ENCODE results near the gene PDK3. TPM values are rescaled to one million over a fixed set of nuclear protein-coding genes. Genes with fewer than 3 reads are reported as not detected.

The PDK3 gene
- total RNA-seq, 1 donor from 2014 or later, result 7.9 TPM

- ATAC-seq (peak; percentile 61), DNase-seq (no peak)
- intact Hi-C loops (cut with micrococcal nuclease), result loop anchor here (10.0 kb wide), 1 partner anchor 85 kb away; no protein-coding TSS in a partner anchor
Observed at GRCh38 chrX:24479924-24480323, 14.8 kb downstream of the PDK3 start.

DNA sequence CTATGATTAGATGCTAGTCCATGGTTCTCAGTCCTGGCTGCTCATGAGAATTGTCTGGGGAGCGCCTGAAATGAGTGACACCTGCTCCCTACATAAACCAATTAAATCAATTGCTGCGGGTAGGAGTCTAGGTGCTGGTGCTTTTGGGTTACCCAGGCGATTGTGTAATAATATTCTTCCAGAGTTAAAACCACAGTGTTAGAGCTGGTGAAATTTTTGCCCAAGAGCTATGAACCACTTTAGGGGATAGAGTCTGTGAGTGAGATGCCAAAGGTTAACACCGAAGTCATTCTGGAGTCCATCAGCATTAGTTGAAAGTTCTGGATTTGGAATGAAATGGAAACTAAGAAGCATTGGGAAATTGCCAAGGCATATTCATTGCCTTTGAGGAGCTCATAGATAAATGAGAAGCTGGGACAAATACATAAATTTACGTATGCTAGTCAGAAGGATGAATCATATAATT lies 15.3 kb downstream of the PDK3 start:
- no peak for DNase-seq
- intact Hi-C loops (cut with micrococcal nuclease), result loop anchor here (10.0 kb wide), 1 partner anchor 86 kb away; no protein-coding TSS in a partner anchor
- ATAC-seq, result no peak

- no peak for DNase-seq
- intact Hi-C loops (cut with micrococcal nuclease), result loop anchor here (10.0 kb wide), 1 partner anchor 88 kb away; no protein-coding TSS in a partner anchor
Observed at GRCh38 chrX:24482823-24483415, 17.8 kb downstream of the PDK3 start.

GRCh38 chrX:24483596-24483995 lies 18.5 kb downstream of the PDK3 start:
- DNase-seq, result no peak
- intact Hi-C loops (cut with micrococcal nuclease), result loop anchor here (10.0 kb wide), 1 partner anchor 89 kb away; no protein-coding TSS in a partner anchor
- no peak for ATAC-seq

More at GRCh38 chrX:24482823-24483415, 17.8 kb downstream of the PDK3 start:
- no peak for ATAC-seq

- DNase-seq (no peak), ATAC-seq (no peak)
- intact Hi-C loops (cut with micrococcal nuclease), result loop anchor here (10.0 kb wide), 1 partner anchor 91 kb away; no protein-coding TSS in a partner anchor
Observed at GRCh38 chrX:24485323-24485722, 20.2 kb downstream of the PDK3 start.

GRCh38 chrX:24485976-24486680 lies 21.0 kb downstream of the PDK3 start:
- DNase-seq, result no peak
- intact Hi-C loops (cut with micrococcal nuclease), result loop anchor here (10.0 kb wide), 1 partner anchor 91 kb away; no protein-coding TSS in a partner anchor
- ATAC-seq, result no peak

DNA sequence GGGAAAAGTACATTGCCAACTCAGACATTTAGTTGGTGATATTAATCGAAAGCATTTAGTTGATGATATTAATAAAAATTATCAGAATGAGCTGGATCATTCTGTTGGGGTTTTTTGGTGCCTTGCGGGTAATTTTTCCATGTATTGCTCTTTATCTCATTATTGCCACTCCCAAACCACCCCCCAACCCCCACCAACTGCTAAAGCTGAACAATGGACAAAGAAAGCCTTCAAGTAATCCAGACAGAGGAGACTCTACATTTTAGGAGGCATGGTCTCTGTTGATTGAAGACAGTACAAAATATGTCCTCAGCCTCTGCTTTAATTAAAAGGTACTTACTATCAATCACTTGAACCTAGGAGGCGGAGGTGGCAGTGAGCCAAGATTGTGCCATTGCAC lies 22.5 kb downstream of the PDK3 start:
- intact Hi-C loops (cut with micrococcal nuclease), result loop anchor here (10.0 kb wide), 1 partner anchor 93 kb away; no protein-coding TSS in a partner anchor
- DNase-seq (no peak), ATAC-seq (no peak)

GRCh38 chrX:24491741-24492140 lies 26.7 kb downstream of the PDK3 start:
- ATAC-seq, result no peak
- intact Hi-C loops (cut with micrococcal nuclease), result no loop called here
- DNase-seq, result no peak

- intact Hi-C loops (cut with micrococcal nuclease), result no loop called here
- no peak for DNase-seq
- ATAC-seq, result no peak
Observed at GRCh38 chrX:24493740-24494581, 28.9 kb downstream of the PDK3 start.

- intact Hi-C loops (cut with micrococcal nuclease), result no loop called here
- DNase-seq (no peak), ATAC-seq (peak; percentile 69)
Observed at GRCh38 chrX:24494647-24495075, 29.6 kb downstream of the PDK3 start.

GRCh38 chrX:24495700-24496099 lies 30.6 kb downstream of the PDK3 start:
- intact Hi-C loops (cut with micrococcal nuclease), result no loop called here
- ATAC-seq (no peak), DNase-seq (no peak)

GRCh38 chrX:24498181-24498580 lies 33.1 kb downstream of the PDK3 start:
- ATAC-seq (peak; percentile 54), DNase-seq (no peak)
- intact Hi-C loops (cut with micrococcal nuclease), result no loop called here

DNA sequence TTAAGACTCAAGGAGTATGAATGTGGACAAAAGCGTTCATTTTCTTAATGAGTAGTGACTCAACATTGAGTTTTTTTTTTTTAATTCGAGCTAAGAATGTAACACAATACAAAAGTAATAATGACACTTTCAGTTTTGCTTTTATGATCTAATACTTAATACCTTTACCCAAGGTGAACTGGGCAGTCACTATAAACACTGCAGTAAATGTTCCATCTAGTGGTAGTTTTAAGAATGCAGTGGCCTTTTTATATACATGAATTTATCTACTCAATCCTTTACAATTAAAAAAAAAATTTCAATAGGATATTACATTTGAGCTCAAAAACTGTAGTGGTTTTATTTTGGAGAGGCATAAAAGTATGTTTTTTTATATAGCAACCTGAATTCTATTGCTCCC lies 33.9 kb downstream of the PDK3 start:
- peak; percentile 18 for ATAC-seq
- no peak for DNase-seq
- intact Hi-C loops (cut with micrococcal nuclease), result no loop called here

GRCh38 chrX:24506082-24506481 lies 41.0 kb downstream of the PDK3 start:
- ATAC-seq (no peak), DNase-seq (no peak)
- intact Hi-C loops (cut with micrococcal nuclease), result no loop called here

DNA sequence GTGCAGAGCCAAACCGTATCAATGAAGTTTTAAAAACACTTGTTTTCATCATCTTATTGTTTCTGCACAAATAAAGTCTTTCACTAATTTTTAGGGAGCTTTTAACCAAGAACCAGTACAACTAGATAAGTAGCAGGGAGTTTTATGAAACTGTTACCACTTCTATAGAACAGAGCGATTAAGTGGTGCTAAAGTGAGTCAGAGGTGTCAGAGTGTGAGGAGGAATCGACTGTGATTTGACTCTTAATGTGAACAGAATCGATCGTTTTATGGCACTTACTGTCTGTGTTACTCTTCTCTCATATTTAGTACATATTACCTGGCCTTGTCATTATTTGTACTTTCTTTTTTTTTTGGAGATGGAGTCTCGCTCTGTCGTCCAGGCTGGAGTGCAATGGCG lies 43.3 kb downstream of the PDK3 start:
- no peak for ATAC-seq
- intact Hi-C loops (cut with micrococcal nuclease), result no loop called here
- DNase-seq, result no peak

GRCh38 chrX:24513416-24513815 lies 48.3 kb downstream of the PDK3 start:
- no peak for ATAC-seq
- intact Hi-C loops (cut with micrococcal nuclease), result no loop called here
- no peak for DNase-seq

GRCh38 chrX:24515447-24515846 lies 50.4 kb downstream of the PDK3 start:
- DNase-seq, result no peak
- ATAC-seq, result no peak
- intact Hi-C loops (cut with micrococcal nuclease), result no loop called here

DNA sequence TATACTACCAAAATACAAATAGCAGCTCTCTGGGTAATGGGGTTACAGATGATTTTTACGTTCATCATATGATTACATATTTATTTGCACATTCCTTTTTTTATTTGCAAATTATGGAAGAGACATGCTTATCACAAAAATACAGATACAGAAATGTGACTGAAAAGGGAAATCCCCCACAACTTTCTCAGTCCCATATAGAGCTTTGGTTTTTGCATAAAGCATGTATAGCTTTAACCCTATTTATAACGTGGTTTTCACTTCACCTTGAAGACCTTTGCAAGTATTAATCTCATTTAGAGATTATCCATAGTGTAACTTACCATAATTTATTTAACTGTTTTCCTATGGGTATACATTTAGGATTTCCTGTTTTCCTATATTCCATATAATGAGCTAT lies 55.4 kb downstream of the PDK3 start:
- intact Hi-C loops (cut with micrococcal nuclease), result no loop called here
- DNase-seq, result no peak
- ATAC-seq, result no peak

DNA sequence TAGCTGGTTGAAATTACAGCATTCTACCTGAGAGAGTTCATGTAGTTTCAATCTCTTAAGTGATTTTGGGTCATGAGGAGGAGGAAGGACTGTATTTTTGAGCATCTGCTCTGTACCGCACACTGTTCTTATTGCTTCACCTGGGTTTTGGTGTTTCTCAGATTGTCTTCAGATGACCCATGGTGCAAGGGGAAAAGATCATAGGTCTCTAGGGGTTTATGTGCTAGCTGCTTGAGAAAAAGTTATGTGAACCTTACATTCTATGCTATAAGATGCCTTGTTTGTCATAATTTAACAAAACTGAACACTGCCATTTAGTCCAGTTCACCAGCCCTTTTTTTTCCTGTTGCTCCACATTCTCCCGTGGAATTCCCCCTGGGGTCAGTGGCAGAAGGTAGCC lies 60.4 kb downstream of the PDK3 start:
- intact Hi-C loops (cut with micrococcal nuclease), result no loop called here
- DNase-seq (no peak), ATAC-seq (no peak)

GRCh38 chrX:24526616-24527015 lies 61.5 kb downstream of the PDK3 start:
- no peak for DNase-seq
- intact Hi-C loops (cut with micrococcal nuclease), result no loop called here
- ATAC-seq, result no peak

Measured in left ventricle myocardium superior (tissue), 1 donor.